GM12864 (cell line): ENCODE data around the gene CCDC92B.

Experiments used
- DNase-seq: peaks from one replicate; pipeline ENCODE4 v3.0.0-alpha.2; 2011; ENCODE audit warnings: low read depth
- H3K4me3 ChIP-seq: 2 replicates; pipeline ENCODE4 v1.5.1; 2011; ENCODE audit warnings: mild to moderate bottlenecking, low read depth, low read length, control low read depth
- TF ChIP-seq, protein P1 (sequence below): IDR thresholded peaks from 2 replicates; pipeline ENCODE4 v1.5.1; 2011; ENCODE audit warnings: low read depth, mild to moderate bottlenecking, moderate library complexity, low read length, control low read depth, inconsistent platforms; ENCODE audit errors: missing control alignments

Gene CCDC92B

DNA sequence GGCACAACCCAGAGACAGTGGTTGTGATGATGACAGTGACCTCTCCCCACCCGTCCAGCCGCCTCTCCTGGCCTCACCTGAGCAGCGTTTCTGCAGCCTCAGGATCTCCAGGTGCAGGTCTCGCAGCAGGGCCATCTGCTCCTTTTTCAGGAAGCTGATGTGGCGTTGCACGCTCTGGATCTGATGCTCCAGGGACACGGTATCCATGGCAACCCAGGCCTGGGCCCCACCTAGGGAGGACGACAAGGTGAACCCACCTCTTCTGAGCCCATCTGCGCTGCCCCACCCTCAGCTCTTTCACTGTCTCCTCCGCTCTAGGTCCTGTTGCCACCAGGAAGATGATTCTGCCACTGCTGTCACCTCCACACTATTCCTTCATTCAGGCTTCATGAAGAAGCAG lies 14.5 kb downstream of the CCDC92B start:
- TF ChIP-seq, protein P1, sequence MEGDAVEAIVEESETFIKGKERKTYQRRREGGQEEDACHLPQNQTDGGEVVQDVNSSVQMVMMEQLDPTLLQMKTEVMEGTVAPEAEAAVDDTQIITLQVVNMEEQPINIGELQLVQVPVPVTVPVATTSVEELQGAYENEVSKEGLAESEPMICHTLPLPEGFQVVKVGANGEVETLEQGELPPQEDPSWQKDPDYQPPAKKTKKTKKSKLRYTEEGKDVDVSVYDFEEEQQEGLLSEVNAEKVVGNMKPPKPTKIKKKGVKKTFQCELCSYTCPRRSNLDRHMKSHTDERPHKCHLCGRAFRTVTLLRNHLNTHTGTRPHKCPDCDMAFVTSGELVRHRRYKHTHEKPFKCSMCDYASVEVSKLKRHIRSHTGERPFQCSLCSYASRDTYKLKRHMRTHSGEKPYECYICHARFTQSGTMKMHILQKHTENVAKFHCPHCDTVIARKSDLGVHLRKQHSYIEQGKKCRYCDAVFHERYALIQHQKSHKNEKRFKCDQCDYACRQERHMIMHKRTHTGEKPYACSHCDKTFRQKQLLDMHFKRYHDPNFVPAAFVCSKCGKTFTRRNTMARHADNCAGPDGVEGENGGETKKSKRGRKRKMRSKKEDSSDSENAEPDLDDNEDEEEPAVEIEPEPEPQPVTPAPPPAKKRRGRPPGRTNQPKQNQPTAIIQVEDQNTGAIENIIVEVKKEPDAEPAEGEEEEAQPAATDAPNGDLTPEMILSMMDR = no peak
- no peak overlapping the region for H3K4me3 ChIP-seq
- DNase-seq = no peak

DNA sequence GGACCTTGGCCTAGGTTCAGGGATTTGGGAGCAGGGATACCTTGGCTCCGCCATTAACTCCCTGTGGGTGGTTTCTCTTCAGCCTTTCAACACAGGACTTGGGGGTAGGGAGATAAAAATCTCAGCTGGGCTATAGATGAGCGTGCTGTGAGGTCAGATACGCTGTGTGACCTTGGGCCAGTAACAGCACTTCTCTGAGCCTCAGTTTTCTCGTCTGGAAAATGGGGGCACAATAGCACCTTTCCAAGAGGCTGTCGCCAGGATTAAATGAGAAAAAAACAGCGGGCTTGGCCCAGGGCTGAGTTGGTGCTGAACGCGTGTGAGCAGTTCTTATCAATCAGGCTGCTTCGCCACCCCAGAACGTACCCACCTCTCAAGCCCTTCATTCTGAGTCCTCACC lies 17.6 kb downstream of the CCDC92B start:
- no peak for DNase-seq
- TF ChIP-seq, protein P1 = no peak
- H3K4me3 ChIP-seq = no peak overlapping the region

DNA sequence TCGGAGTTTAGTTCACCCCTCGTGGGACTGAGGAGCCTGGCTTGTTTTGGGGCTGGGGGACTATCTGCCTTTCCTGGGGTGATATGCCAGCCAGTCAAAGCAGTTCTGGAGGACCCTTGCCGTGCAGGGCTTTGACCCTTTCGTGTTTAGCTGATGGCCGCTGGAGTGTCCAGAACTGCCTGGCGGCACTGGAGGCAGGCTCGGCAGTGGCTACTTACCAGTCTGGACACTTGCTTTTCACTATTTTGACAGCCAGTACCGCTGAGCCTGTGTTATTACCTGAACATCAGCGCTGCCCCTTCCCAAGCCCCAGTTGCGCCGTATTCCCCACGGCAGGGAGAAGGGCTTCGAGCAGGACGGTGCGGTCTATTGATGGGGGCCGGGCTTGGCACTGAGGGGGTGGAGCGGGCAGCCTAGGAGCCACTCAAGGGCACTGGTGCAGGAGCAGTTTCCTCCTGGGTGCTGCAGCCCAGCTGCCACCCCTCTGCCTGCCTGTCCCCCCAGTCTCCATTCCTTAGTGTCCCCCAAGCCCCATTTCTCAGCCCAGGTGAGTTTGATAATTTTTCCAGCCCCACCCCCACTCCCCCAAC lies 18.6 kb downstream of the CCDC92B start:
- TF ChIP-seq, protein P1 = no peak
- DNase-seq = no peak
- no peak overlapping the region for H3K4me3 ChIP-seq

DNA sequence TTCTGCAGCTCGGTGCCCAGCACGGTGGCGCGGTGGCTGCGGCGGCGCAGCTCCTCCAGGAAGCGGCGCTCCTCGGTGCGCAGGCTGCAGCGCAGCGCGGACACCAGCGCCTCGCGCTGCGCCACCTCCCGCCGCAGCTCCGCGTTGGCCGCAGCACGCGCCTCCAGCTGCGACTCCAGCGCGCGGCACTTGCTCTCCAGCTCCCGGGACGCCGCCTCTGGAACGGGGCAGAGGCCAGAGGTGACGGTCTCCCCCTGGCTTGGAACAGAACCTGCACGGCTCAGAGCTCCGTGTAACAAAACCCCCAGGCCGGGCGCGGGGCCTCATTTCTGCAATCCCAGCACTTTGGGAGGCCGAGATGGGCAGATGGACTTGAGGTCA lies 24.7 kb downstream of the CCDC92B start:
- TF ChIP-seq, protein P1 = no peak
- no peak for DNase-seq
- no peak overlapping the region for H3K4me3 ChIP-seq

DNA sequence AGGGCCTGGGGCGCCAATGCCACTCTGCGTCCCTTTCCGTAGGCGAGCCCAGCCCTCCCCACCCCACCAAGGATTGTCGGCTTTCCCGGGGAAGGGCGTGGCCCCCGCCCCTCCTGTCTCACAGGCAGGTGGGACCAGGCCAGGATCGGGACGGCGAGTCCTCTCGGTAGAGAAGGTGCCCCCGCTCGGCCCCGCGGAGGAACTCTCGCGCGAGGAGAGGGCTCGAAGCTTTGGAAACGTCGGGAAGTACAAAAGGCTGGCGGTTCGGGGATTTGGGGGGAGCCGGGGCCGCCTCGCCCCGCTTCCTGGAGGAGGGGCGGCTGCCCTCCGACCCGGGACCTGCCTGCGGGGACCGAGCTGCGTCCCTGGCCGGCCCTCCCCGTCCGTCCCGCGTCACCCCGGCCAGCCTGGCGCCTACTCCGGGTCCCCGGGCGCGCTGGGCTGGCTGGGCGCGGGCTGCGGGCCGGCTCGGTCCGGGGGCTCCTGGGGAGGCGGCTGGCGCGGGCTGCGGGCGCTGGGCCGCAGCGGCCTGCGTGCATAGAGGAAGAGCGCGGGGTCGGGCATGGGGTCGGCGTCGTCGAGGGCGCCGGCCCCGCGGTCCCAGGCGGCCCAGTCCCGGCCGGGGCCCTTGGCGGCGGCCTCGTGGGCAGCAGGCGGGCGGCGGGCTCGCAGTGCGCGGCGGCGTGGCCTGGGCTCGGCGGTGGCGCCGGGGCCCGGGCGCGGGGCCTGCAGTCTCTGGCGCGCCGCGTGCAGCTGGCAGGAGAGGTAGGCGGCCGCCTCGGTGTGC lies 25.3 kb downstream of the CCDC92B start:
- TF ChIP-seq, protein P1 = no peak
- H3K4me3 ChIP-seq = no peak overlapping the region; the same call in 1 of the 2 replicates
- DNase-seq = no peak

DNA sequence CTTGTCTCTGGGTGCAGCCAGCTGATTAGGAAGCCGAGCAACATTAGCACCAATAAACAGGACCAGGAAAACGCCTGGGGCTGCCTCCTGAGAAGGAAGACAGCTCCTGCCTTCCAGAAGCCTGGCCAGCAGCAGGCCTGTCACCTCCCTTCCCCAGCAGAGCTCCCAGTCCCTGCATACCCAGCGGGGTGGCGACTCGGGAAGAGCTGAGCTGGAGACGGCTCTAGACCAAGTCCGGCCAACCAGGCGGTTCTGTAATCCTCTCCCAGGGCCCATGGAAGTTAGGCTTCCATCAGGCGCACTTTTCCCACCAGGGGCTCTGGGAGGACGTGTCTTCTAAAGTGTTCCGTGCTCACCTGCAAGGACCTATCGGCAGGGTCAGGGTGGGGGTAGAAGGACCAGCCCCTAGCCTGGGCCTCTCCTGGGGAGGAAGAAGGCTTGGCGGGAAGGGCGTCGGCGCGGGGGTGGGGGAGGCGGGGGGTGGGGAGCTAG lies 25.9 kb downstream of the CCDC92B start:
- no peak for DNase-seq
- no peak overlapping the region for H3K4me3 ChIP-seq
- TF ChIP-seq, protein P1 = no peak
